Gastroesophageal sphincter (tissue), 4 donors: Measurements from ENCODE around the gene RNF26. TPM values are rescaled to one million over a fixed set of nuclear protein-coding genes. Genes with fewer than 3 reads are reported as not detected.

Experiments used
- ATAC-seq: fragments of 150-250 bp; one replicate; pipeline ENCODE4 v1.9.1; 2016; ENCODE audit warnings: mild to moderate bottlenecking, moderate library complexity
- H3K27ac ChIP-seq, 4 donors: fragments of 200-600 bp; sonication (generic) in 3 of 4; 1 replicate in 3 of 4; 2 replicates in 1 of 4; pipeline ENCODE4 v1.5.1; 2016 to 2019
- H3K27me3 ChIP-seq: fragments of 200-600 bp; sonication (generic); one replicate; pipeline ENCODE4 v1.5.1; 2019
- H3K36me3 ChIP-seq, 2 donors: fragments of 200-600 bp; sonication (generic); one replicate each; pipeline ENCODE4 v1.5.1; 2019; ENCODE audit warnings: control low read depth in 1 of 2
- H3K4me1 ChIP-seq, 3 donors: fragments of 200-600 bp; sonication (generic); 1 replicate in 2 of 3; 2 replicates in 1 of 3; pipeline ENCODE4 v1.5.1; 2016 to 2019; ENCODE audit warnings: control low read depth in 2 of 3
- H3K4me3 ChIP-seq, 2 donors: fragments of 200-600 bp; sonication (generic); one replicate each; pipeline ENCODE4 v1.5.1; 2019; ENCODE audit warnings: mild to moderate bottlenecking in 1 of 2, moderate library complexity in 1 of 2
- H3K9me3 ChIP-seq, 3 donors: fragments of 200-600 bp; sonication (generic); one replicate each; pipeline ENCODE4 v1.5.1; 2017 to 2019; ENCODE audit warnings: control low read depth in 2 of 3
- CTCF ChIP-seq, 4 experiments: fragments of 200-600 bp in 2 of 4; fragments of 450-650 bp in 2 of 4; sonication (generic) in 1 of 4; IDR thresholded peaks; one replicate each; pipeline ENCODE4 v1.5.1; 2017 to 2019; ENCODE audit warnings: antibody characterized with exemption in 4 of 4, mild to moderate bottlenecking in 2 of 4, moderate library complexity in 2 of 4
- EP300 ChIP-seq: sonication (generic); formaldehyde crosslinking; IDR thresholded peaks from one replicate; pipeline ENCODE4 v1.6.1; 2017; ENCODE audit warnings: antibody characterized with exemption, mild to moderate bottlenecking
- POLR2A ChIP-seq, 2 donors: fragments of 450-650 bp; IDR thresholded peaks; one replicate each; pipeline ENCODE4 v1.6.1; 2017; ENCODE audit warnings: antibody characterized with exemption in 2 of 2, mild to moderate bottlenecking in 2 of 2, moderate library complexity in 1 of 2
- POLR2AphosphoS5 ChIP-seq: sonication (generic); formaldehyde crosslinking; IDR thresholded peaks from one replicate; pipeline ENCODE4 v1.6.1; 2017; ENCODE audit warnings: antibody characterized with exemption
- WGBS, 2 donors: methylation state at CpG; one replicate each; pipeline ENCODE4 v1.1.5; 2018; ENCODE audit warnings: low coverage in 1 of 2; 5-methylcytosine and 5-hydroxymethylcytosine counted together
- total RNA-seq, 4 donors: library from RNA; depleted of rRNA; stranded (reverse); fragments of >200 nt; gene quantifications; one replicate each; pipeline ENCODE4 v1.1.0, GENCODE V29; 2016

The RNF26 gene
- total RNA-seq, 4 donors from 2014 or later: 13.0 to 39.6 (median 17.1) TPM

GRCh38 chr11:119329320-119329719 is 5.0 kb upstream of the RNF26 start:
- peaks cover 0 to 7% (median 0%) of the 10 kb centered on the region in 3 donors for H3K4me1 ChIP-seq
- no peak for ATAC-seq
- no peaks in the 10 kb centered on the region for H3K27me3 ChIP-seq
- no peak overlapping the region for H3K4me3 ChIP-seq
- 30 to 48% methylated on average over 2 of the region's 2 CpGs for WGBS, 2 donors
- no peaks in the 10 kb centered on the region for H3K9me3 ChIP-seq
- TF ChIP-seq POLR2A (IDR thresholded peaks at IDR 0.05) (no peak), POLR2AphosphoS5 (no peak), CTCF (IDR thresholded peaks at IDR 0.05) (no peak), EP300 (no peak)
- no peak overlapping the region for H3K27ac ChIP-seq
- H3K36me3 ChIP-seq: no peaks in the 10 kb centered on the region

- ATAC-seq: no peak
- 19 to 33% methylated on average over 1 of the region's 1 CpG for WGBS, 2 donors
- Histone ChIP-seq H3K36me3 (no peaks in the 10 kb centered on the region), H3K27ac (no peak overlapping the region), H3K4me3 (no peak overlapping the region), H3K27me3 (no peaks in the 10 kb centered on the region), H3K4me1 (peaks cover 0 to 13% (median 4%) of the 10 kb centered on the region in 3 donors), H3K9me3 (no peaks in the 10 kb centered on the region)
- TF ChIP-seq POLR2A (IDR thresholded peaks at IDR 0.05) (no peak), EP300 (no peak), POLR2AphosphoS5 (no peak), CTCF (IDR thresholded peaks at IDR 0.05) (no peak)
Measured at GRCh38 chr11:119330237-119330636, 4.1 kb upstream of the RNF26 start.

DNA sequence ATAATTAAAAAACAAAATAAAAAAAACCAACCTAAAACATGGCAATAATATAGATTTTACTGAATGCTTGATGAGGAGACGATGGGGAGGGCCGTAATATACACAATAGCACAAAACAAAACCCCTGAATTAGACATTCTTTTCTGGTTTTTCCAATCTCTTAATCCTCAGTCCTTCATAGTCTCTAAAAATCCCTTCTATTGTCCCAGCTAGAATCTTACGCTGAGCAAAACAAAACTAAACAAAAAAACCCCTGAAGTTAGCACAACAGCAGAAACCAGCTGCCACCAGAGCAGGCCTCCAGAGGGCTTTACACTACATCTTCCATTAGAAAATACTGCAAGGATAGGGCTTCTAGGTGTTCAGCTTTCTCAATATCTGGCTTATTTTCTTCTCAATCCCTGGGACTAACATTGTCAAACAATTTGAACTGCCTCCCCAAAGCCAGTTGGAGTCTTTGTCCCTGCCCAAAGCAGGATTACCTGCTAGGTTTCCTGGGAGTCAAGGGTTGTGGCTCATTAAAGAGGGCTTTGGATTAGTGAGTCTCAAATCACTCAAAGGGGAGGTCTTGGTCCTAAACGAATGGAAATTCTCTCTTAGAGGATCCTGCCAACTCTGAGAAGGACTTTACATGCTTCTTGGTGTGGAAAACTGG is 2.1 kb upstream of the RNF26 start:
- no peak for TF ChIP-seq EP300
- no peak for TF ChIP-seq POLR2AphosphoS5
- no peak for TF ChIP-seq CTCF (IDR thresholded peaks at IDR 0.05)
- TF ChIP-seq POLR2A (IDR thresholded peaks at IDR 0.05): no peak
- peaks cover 0 to 33% (median 11%) of the 10 kb centered on the region in 3 donors for H3K4me1 ChIP-seq
- H3K36me3 ChIP-seq: peaks cover 0 to 18% of the 10 kb centered on the region in 2 donors
- H3K27ac ChIP-seq: no peak overlapping the region
- no peaks in the 10 kb centered on the region for H3K9me3 ChIP-seq
- WGBS, 2 donors: 69 to 80% methylated on average over 1 to 4 of the region's 4 CpGs
- no peaks in the 10 kb centered on the region for H3K27me3 ChIP-seq
- no peak for ATAC-seq
- H3K4me3 ChIP-seq: no peak overlapping the region

DNA sequence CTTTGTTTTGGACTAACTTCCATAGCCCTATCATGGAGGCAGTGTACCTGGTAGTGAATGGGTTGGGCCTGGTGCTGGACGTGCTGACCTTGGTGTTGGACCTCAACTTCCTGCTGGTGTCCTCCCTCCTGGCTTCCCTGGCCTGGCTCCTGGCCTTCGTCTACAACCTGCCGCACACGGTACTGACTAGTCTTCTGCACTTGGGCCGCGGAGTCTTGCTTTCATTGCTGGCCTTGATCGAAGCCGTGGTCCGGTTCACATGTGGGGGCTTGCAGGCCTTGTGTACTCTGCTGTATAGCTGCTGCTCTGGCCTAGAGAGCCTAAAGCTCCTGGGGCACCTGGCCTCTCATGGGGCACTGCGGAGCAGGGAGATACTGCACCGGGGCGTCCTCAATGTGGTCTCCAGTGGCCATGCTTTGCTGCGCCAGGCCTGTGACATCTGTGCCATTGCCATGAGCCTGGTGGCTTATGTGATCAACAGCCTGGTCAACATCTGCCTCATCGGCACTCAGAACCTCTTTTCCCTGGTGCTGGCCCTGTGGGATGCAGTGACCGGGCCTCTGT is 846 bp downstream of the RNF26 start:
- peak overlapping the region in 3 of 4 donors; percentile 89 to 94 (median 90) for H3K27ac ChIP-seq
- peak overlapping the region; percentile 64 to 79 for H3K4me3 ChIP-seq
- H3K4me1 ChIP-seq: peaks cover 0 to 63% (median 36%) of the 10 kb centered on the region in 3 donors
- no peaks in the 10 kb centered on the region for H3K9me3 ChIP-seq
- H3K27me3 ChIP-seq: no peaks in the 10 kb centered on the region
- no peak for ATAC-seq
- WGBS, 2 donors: 20 to 36% methylated on average over 1 to 5 of the region's 15 CpGs
- TF ChIP-seq POLR2AphosphoS5: no peak
- TF ChIP-seq POLR2A (IDR thresholded peaks at IDR 0.05): no peak
- no peak for TF ChIP-seq CTCF (IDR thresholded peaks at IDR 0.05)
- TF ChIP-seq EP300: no peak
- peaks cover 0 to 19% of the 10 kb centered on the region in 2 donors for H3K36me3 ChIP-seq
